NCI-H2196 (cell line): ENCODE data around the gene GPX8.
A peak's percentile ranks its signal among the peaks of the same experiment; 100 is the strongest.

Source experiments
- DNase-seq: peaks from one replicate; lab custom pipeline; 2025; ENCODE audit not compliant: unreplicated experiment; lab: John Stamatoyannopoulos, UW

The GPX8 gene

GRCh38 chr5:55172051-55172899 lies 12.3 kb downstream of the GPX8 start:
- peak; percentile 67 for DNase-seq

DNA sequence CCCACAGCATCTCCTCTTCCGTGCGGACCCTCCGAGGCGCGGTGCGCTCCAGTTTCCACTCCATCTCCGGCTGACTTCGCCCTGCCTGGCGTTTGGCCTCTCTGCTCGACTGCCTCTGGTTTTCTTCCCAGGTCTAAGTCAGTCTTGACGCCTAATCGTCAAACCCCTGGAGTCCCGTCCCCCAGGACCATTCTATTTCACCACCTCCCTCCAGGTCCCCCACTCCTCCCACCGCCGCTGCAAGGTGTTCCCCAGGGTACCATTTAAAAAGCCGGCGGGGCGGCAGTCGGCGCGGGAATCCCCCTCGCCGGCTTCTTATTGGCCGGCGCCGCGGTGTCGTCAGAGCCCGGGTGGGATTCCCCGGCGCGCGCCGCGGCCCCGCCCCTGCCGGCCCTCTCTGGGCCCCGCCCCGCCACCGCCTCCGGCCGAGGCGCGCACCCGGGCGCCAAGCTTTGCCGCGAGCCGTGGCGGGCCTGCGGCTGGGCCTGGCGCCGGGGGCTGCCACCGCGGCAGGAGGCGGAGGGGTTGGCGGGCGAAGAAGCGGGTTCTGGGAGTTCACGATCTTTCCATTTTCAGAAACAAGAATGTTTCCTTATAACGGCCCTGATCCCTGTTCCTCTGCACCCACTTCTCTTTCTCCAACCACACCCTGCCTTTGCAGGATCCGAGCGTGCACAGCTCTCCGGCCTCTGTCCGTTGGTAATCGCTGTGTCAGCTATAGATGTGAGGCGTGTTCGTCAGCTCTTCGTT lies 13.1 kb downstream of the GPX8 start, which contains the start of gene CDC20B:
Gene CDC20B, minus strand, starts transcription at position 241 of the 750 bp plus-strand sequence. Its CDS starts 177 bp downstream, at position 64.
- peak; percentile 72 for DNase-seq

- no peak for DNase-seq
Observed at GRCh38 chr5:55173687-55174230, 13.8 kb downstream of the GPX8 start.

DNA sequence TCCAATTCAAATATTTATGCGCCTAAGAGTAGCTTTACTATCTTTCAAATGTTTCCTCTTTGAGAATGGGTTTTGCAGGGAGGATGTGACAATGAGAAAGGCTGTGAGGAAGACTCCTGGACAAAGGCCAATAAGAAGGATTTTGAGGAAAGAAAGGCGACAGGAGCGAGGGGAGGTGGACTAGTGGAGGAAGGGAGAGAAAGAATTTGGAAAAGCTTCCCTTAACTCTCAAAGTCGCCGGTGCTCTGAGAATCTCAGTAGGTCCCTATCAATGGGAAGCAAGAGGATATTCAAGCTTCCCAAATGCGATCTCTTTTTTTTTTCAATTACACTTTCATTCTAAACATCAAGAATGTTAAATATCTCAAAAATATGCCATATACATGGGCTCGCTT lies 15.8 kb downstream of the GPX8 start:
- no peak for DNase-seq

- peak; percentile 64 for DNase-seq
Observed at GRCh38 chr5:55176176-55176818, 16.3 kb downstream of the GPX8 start.

DNA sequence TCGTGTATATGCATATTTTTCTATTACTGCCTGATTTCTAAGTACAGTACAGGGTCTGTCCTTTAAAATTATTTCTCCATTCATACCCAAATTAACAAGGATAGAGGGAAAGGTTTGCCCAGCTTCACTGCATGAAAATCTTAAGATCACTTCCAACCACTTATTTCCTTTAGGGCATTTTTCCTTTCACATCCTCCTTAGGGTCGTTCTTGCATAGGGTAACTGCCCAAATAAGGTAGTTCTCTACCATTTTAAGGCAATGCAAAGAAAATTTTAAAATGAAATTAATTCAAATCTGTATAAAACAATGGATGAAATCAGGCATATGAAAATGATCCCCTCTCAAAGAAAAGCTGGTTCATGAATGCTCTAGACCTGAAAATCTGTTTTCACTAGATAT lies 17.1 kb downstream of the GPX8 start:
- DNase-seq, result no peak

DNA sequence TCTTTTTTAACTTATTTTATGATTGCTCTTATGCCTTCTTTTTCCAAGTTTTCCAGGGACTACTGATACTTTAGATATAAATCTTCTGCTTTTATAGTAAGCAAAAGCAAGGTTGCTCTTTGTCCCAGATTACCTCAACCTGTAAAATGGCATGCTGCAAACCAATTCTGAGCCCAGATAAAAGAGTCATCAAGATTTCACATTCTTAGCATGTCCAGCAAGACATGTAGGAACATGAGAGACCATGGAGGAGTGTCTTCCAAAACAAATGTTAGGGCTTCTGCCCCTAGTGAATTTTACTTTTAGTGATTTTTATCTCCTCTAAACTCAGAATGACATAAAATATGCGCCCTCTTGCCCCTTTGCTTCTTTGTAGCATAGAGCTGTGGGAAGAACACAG lies 20.0 kb downstream of the GPX8 start:
- DNase-seq, result no peak

GRCh38 chr5:55187370-55187769 lies 27.4 kb downstream of the GPX8 start:
- peak; percentile 19 for DNase-seq

- DNase-seq, result peak; percentile 2
Observed at GRCh38 chr5:55188656-55189540, 28.9 kb downstream of the GPX8 start.

DNA sequence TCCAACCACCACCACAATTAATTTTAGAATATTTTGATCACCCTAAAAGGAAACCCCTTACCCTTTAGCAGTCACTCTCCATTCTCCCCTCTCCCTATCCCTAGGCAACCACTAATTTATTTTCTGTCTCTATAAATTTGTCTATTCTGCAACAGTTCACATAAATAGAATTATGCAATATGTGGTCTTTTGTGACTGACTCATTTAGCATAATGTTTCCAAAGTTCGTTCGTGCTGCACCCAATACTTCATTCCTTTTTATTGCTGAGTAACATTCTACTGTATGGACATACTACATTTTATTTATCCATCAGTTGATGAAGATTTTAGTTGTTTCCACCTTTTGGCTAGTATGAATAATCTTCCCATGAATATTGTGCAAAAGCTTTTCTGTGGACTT lies 31.2 kb downstream of the GPX8 start:
- no peak for DNase-seq

- no peak for DNase-seq
Observed at GRCh38 chr5:55205001-55205400, 45.0 kb downstream of the GPX8 start.

DNA sequence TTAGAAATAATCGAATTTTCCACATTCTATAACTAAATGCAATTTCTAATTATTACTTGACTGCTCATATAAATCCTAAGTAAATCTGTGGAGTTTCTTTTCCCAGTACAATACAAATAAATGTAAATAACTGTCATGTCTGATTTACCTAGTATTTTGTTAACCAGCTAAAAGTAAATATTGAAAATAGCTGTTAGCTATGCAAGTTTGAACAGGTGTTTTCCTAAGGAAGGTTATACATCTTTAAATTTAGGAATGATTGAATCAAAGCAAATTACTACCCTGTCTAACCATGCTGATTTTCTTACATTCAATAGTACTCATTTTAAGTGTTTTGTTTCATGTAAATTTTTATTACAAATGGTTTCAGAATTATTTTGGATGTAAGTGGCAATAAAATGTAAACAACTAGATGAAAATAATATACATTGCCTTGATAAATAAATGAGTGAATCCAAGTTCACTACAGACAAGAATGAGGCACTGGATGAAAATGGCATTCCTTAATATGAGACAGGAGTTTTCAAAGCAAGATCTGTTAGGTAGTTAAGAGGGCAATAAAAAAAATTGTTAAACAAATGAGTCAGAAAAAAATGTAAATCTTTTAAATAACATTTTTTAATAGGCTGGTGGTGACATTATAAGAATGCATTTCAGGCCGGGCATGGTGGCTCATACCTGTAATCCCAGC lies 51.4 kb downstream of the GPX8 start:
- DNase-seq, result no peak
